GM23248 (cell line): Measurements from ENCODE around the gene IL21R.

ENCODE experiments used
- EZH2 ChIP-seq: fragments of 200-600 bp; sonication (generic); IDR thresholded peaks from 2 replicates; pipeline ENCODE4 v1.6.1; 2018; ENCODE audit warnings: antibody characterized with exemption, mild to moderate bottlenecking; ENCODE audit not compliant: insufficient read depth, poor library complexity, severe bottlenecking
- EZH2phosphoT487 ChIP-seq: fragments of 200-600 bp; sonication (generic); IDR thresholded peaks from 2 replicates; pipeline ENCODE4 v1.6.1; 2018; ENCODE audit warnings: antibody characterized with exemption, moderate library complexity, mild to moderate bottlenecking, low read depth; ENCODE audit not compliant: insufficient read depth

DNA sequence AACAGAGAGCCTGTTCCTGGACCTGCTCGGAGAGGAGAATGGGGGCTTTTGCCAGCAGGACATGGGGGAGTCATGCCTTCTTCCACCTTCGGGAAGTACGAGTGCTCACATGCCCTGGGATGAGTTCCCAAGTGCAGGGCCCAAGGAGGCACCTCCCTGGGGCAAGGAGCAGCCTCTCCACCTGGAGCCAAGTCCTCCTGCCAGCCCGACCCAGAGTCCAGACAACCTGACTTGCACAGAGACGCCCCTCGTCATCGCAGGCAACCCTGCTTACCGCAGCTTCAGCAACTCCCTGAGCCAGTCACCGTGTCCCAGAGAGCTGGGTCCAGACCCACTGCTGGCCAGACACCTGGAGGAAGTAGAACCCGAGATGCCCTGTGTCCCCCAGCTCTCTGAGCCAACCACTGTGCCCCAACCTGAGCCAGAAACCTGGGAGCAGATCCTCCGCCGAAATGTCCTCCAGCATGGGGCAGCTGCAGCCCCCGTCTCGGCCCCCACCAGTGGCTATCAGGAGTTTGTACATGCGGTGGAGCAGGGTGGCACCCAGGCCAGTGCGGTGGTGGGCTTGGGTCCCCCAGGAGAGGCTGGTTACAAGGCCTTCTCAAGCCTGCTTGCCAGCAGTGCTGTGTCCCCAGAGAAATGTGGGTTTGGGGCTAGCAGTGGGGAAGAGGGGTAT is 39.3 kb upstream of the IL21R start:
- TF ChIP-seq EZH2 (no peak), EZH2phosphoT487 (no peak)
